GM23248 (cell line): Measurements from ENCODE around the gene KLF2.

Source experiments
- EZH2 ChIP-seq: fragments of 200-600 bp; sonication (generic); IDR thresholded peaks from 2 replicates; pipeline ENCODE4 v1.6.1; 2018; ENCODE audit warnings: antibody characterized with exemption, mild to moderate bottlenecking; ENCODE audit not compliant: insufficient read depth, poor library complexity, severe bottlenecking
- EZH2phosphoT487 ChIP-seq: fragments of 200-600 bp; sonication (generic); IDR thresholded peaks from 2 replicates; pipeline ENCODE4 v1.6.1; 2018; ENCODE audit warnings: antibody characterized with exemption, moderate library complexity, mild to moderate bottlenecking, low read depth; ENCODE audit not compliant: insufficient read depth

- TF ChIP-seq EZH2phosphoT487: no peak
- TF ChIP-seq EZH2: no peak
Observed at GRCh38 chr19:16367261-16367683, 42.6 kb downstream of the KLF2 start.
